ENCODE measurements around the gene KRTAP19-3. TPM values are rescaled to one million over a fixed set of nuclear protein-coding genes. Genes with fewer than 3 reads are reported as not detected.

Gene KRTAP19-3
- total RNA-seq, 1 donor from 2014 or later, result not detected

- no peak for DNase-seq (ENCODE audit: low read depth)
- H3K4me3 ChIP-seq (ENCODE audit: low read depth, low read length), result no peak overlapping the region
- TF ChIP-seq, protein P1, sequence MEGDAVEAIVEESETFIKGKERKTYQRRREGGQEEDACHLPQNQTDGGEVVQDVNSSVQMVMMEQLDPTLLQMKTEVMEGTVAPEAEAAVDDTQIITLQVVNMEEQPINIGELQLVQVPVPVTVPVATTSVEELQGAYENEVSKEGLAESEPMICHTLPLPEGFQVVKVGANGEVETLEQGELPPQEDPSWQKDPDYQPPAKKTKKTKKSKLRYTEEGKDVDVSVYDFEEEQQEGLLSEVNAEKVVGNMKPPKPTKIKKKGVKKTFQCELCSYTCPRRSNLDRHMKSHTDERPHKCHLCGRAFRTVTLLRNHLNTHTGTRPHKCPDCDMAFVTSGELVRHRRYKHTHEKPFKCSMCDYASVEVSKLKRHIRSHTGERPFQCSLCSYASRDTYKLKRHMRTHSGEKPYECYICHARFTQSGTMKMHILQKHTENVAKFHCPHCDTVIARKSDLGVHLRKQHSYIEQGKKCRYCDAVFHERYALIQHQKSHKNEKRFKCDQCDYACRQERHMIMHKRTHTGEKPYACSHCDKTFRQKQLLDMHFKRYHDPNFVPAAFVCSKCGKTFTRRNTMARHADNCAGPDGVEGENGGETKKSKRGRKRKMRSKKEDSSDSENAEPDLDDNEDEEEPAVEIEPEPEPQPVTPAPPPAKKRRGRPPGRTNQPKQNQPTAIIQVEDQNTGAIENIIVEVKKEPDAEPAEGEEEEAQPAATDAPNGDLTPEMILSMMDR (conservative IDR thresholded peaks at IDR 0.05; ENCODE audit: low read depth, low read length), result no peak
These were observed 5.6 kb downstream of the KRTAP19-3 start for GRCh38 chr21:30486180-30486579.

- no peak for DNase-seq (ENCODE audit: low read depth)
These were observed 9.7 kb downstream of the KRTAP19-3 start for GRCh38 chr21:30482130-30482529.

GRCh38 chr21:30480145-30480544 lies 11.7 kb downstream of the KRTAP19-3 start, which contains the start of gene KRTAP19-1:
KRTAP19-1 (minus strand) TSS chr21:30480367; CDS start chr21:30480317, 50 bp downstream.
- TF ChIP-seq, protein P1 (conservative IDR thresholded peaks at IDR 0.05; ENCODE audit: low read depth, low read length), result no peak
- no peak for DNase-seq (ENCODE audit: low read depth)
- no peak within 1 kb of the TSS for H3K4me3 ChIP-seq (ENCODE audit: low read depth, low read length)

More at GRCh38 chr21:30482130-30482529, 9.7 kb downstream of the KRTAP19-3 start:
- H3K4me3 ChIP-seq (ENCODE audit: low read depth, low read length), result no peak overlapping the region
- TF ChIP-seq, protein P1 (conservative IDR thresholded peaks at IDR 0.05; ENCODE audit: low read depth, low read length), result no peak

DNA sequence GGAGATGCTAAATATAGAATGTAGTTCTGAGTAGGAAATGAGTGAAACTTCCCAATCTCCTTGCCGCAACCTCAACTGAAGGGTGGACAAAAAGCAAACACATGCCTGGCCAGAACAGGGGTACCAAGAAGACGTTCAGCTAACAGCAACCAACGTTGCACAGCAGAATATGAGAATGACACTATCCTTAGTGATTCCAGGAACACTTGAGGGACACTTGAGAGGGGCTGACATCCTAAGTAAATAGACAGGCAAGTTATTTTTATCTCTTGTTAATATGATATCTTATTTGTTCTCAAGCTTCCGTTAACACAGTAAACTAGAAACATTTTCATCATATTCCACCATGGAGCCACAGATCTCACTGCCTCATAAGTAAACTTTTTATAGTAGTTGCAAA lies 12.6 kb downstream of the KRTAP19-3 start:
- no peak for DNase-seq (ENCODE audit: low read depth)
- H3K4me3 ChIP-seq (ENCODE audit: low read depth, low read length), result no peak overlapping the region
- TF ChIP-seq, protein P1 (conservative IDR thresholded peaks at IDR 0.05; ENCODE audit: low read depth, low read length), result no peak

GRCh38 chr21:30478004-30478403 lies 13.8 kb downstream of the KRTAP19-3 start:
- H3K4me3 ChIP-seq (ENCODE audit: low read depth, low read length), result no peak overlapping the region
- DNase-seq (ENCODE audit: low read depth), result no peak
- TF ChIP-seq, protein P1 (conservative IDR thresholded peaks at IDR 0.05; ENCODE audit: low read depth, low read length), result no peak

DNA sequence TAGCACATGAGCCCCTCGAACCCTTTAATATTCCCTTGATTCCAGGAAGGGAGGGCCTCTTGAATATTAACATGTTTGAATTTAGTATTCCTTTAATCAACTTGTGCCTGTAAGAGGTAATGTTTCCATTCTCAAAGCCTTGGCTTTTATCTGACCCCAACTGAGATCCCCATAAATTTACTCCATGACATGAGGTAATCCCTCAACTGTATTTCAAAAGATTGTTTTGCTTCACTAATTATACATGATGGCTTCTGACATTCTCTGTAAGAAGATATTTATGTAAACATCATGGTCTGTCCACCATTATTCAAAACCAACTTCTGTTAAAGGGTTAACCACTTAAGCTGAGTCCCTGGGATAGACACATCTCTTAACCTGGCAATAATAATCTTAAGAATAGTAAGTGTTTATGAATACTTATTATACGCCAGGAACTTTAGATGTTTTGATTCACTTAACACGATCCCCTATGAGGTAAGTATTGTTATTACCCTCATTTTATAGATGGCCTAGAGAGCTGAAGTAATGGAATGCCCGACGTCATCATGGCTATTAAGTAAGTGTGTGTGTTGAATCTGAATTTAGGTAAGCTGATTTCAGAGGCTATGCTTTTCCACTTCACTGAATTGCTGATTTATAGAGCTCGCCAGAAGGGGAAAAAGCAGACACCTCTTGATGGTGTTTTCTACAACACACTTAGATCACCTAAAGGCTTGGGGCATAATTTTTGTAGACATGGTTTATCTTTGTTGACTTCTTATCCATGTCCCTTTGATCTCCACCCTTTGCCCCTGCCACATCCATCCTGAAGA lies 22.7 kb downstream of the KRTAP19-3 start:
- no peak for DNase-seq (ENCODE audit: low read depth)
- H3K4me3 ChIP-seq (ENCODE audit: low read depth, low read length), result no peak overlapping the region
- TF ChIP-seq, protein P1 (conservative IDR thresholded peaks at IDR 0.05; ENCODE audit: low read depth, low read length), result no peak

- H3K4me3 ChIP-seq (ENCODE audit: low read depth, low read length), result no peak overlapping the region
- no peak for DNase-seq (ENCODE audit: low read depth)
- TF ChIP-seq, protein P1 (conservative IDR thresholded peaks at IDR 0.05; ENCODE audit: low read depth, low read length), result peak; percentile 48
These were observed 28.1 kb downstream of the KRTAP19-3 start for GRCh38 chr21:30463713-30464112.

All from epithelial cell of proximal tubule (primary cell).